H1 (cell line): ENCODE results near the gene FGF14. TPM values are rescaled to one million over a fixed set of nuclear protein-coding genes. Genes with fewer than 3 reads are reported as not detected.

Experiments
- CTCF ChIA-PET: fragments of 300-600 bp; sonication (Branson Sonifier 250); formaldehyde crosslinking; loops from one replicate; lab custom pipeline; 2021; ENCODE audit not compliant: partially characterized antibody; lab: Charles Lee
- POLR2A ChIA-PET: fragments of 300-600 bp; sonication (Branson Sonifier 250); formaldehyde crosslinking; loops from one replicate; lab custom pipeline; 2021; ENCODE audit warnings: inconsistent platforms; ENCODE audit not compliant: partially characterized antibody; lab: Charles Lee
- DNase-seq, 2 experiments: peaks; one replicate each; pipeline versions ENCODE4 v3.0.0 to v3.0.0-alpha.2; 2010 to 2022; ENCODE audit warnings: low spot score in 2 of 2, low read depth in 1 of 2, mixed read lengths in 1 of 2
- FAIRE-seq: peaks from 2 replicates; lab custom pipeline; 2011; peaks lifted over from hg19 to GRCh38; lab: Jason Lieb, UNC
- H2AFZ ChIP-seq: 2 replicates; pipeline ENCODE4 v1.8.1; 2012; ENCODE audit warnings: low read length, inconsistent platforms
- H2AK5ac ChIP-seq: 2 replicates; pipeline ENCODE4 v1.6.1; 2013; ENCODE audit warnings: low read depth, low read length
- H2BK120ac ChIP-seq: replicated peaks from 2 replicates; pipeline ENCODE3; 2013; ENCODE audit warnings: low read depth, low read length, inconsistent platforms
- H2BK12ac ChIP-seq: 2 replicates; pipeline ENCODE4 v1.6.1; 2013; ENCODE audit warnings: low read depth, low read length
- H2BK15ac ChIP-seq: 2 replicates; pipeline ENCODE4 v1.6.1; 2013; ENCODE audit warnings: low read length
- H2BK20ac ChIP-seq: 2 replicates; pipeline ENCODE4 v1.6.1; 2013; ENCODE audit warnings: low read length
- H2BK5ac ChIP-seq: 2 replicates; pipeline ENCODE4 v1.6.1; 2013; ENCODE audit warnings: low read depth, low read length
- H3K14ac ChIP-seq: 2 replicates; pipeline ENCODE4 v1.6.1; 2013; ENCODE audit warnings: inconsistent platforms; ENCODE audit not compliant: insufficient read length
- H3K18ac ChIP-seq: 2 replicates; pipeline ENCODE4 v1.6.1; 2013; ENCODE audit warnings: low read length; ENCODE audit errors: extremely low read depth
- H3K23ac ChIP-seq: 2 replicates; pipeline ENCODE4 v1.6.1; 2013; ENCODE audit warnings: inconsistent platforms; ENCODE audit not compliant: insufficient read length
- H3K23me2 ChIP-seq: 2 replicates; pipeline ENCODE4 v1.6.1; 2013; ENCODE audit warnings: low read depth, low read length
- H3K27ac ChIP-seq: 2 replicates; pipeline ENCODE4 v1.6.1; 2011; ENCODE audit warnings: low read depth, low read length, inconsistent platforms
- H3K27me3 ChIP-seq, 4 experiments: replicated peaks in 1 of 4; 1 replicate in 1 of 4; 2 replicates in 3 of 4; pipeline versions ENCODE4 v1.6.1 to v1.8.1; 2011 to 2013; ENCODE audit warnings: low read length in 3 of 4, mild to moderate bottlenecking in 3 of 4, inconsistent platforms in 2 of 4, mixed read lengths in 2 of 4, moderate library complexity in 1 of 4; ENCODE audit not compliant: control insufficient read depth in 3 of 4, insufficient read depth in 3 of 4; ENCODE audit errors: extremely low read depth in 1 of 4
- H3K36me3 ChIP-seq, 4 experiments: 2 replicates each; pipeline versions ENCODE4 v1.6.1 to v1.8.1; 2011 to 2013; ENCODE audit warnings: mild to moderate bottlenecking in 4 of 4, low read length in 3 of 4, moderate library complexity in 2 of 4, control low read depth in 1 of 4, inconsistent platforms in 1 of 4; ENCODE audit not compliant: insufficient read depth in 4 of 4, control insufficient read depth in 2 of 4
- H3K4ac ChIP-seq: replicated peaks from 2 replicates; pipeline ENCODE3; 2013; ENCODE audit warnings: low read length, low read depth, mixed read lengths, inconsistent platforms; ENCODE audit not compliant: insufficient read length
- H3K4me1 ChIP-seq, 4 experiments: replicated peaks in 1 of 4; 1 replicate in 1 of 4; 2 replicates in 3 of 4; pipeline versions ENCODE4 v1.6.1 to v1.8.1; 2011 to 2013; ENCODE audit warnings: low read length in 3 of 4, inconsistent platforms in 2 of 4, mixed read lengths in 1 of 4; ENCODE audit not compliant: insufficient read depth in 4 of 4, control insufficient read depth in 3 of 4
- H3K4me2 ChIP-seq, 2 experiments: 2 replicates each; pipeline versions ENCODE4 v1.6.1 to v1.8.1; 2011 to 2013; ENCODE audit warnings: low read depth in 2 of 2, low read length in 2 of 2, control low read depth in 1 of 2, inconsistent platforms in 1 of 2, mild to moderate bottlenecking in 1 of 2; ENCODE audit not compliant: insufficient read depth in 1 of 2
- H3K4me3 ChIP-seq, 4 experiments: fragments of 200-600, 300-600 bp in 1 of 4; sonication (generic), shearing (Covaris generic), sonication (Bioruptor Twin) in 1 of 4; 2 replicates each; pipeline versions ENCODE4 v1.5.1 to v1.8.1; 2011 to 2016; ENCODE audit warnings: low read length in 4 of 4, low read depth in 3 of 4, control low read depth in 2 of 4, inconsistent platforms in 2 of 4, mild to moderate bottlenecking in 2 of 4, mixed read lengths in 1 of 4, moderate library complexity in 1 of 4; ENCODE audit not compliant: insufficient read depth in 2 of 4; ENCODE audit errors: extremely low read depth in 1 of 4
- H3K56ac ChIP-seq: replicated peaks from 2 replicates; pipeline ENCODE3; 2013; ENCODE audit warnings: low read depth, mild to moderate bottlenecking, mixed read lengths, low read length, inconsistent platforms; ENCODE audit not compliant: insufficient read length
- H3K79me1 ChIP-seq: 2 replicates; pipeline ENCODE4 v1.6.1; 2013; ENCODE audit warnings: low read depth, low read length, control low read depth
- H3K79me2 ChIP-seq, 2 experiments: 2 replicates each; pipeline versions ENCODE4 v1.6.1 to v1.8.1; 2012 to 2013; ENCODE audit warnings: low read length in 2 of 2, mild to moderate bottlenecking in 2 of 2, inconsistent platforms in 1 of 2; ENCODE audit not compliant: insufficient read depth in 2 of 2, control insufficient read depth in 1 of 2
- H3K9ac ChIP-seq, 4 experiments: replicated peaks in 1 of 4; 1 replicate in 1 of 4; 2 replicates in 3 of 4; pipeline versions ENCODE4 v1.6.1 to v1.8.1; 2011 to 2013; ENCODE audit warnings: low read depth in 3 of 4, low read length in 3 of 4, control low read depth in 2 of 4, mild to moderate bottlenecking in 2 of 4, moderate library complexity in 2 of 4, inconsistent platforms in 1 of 4; ENCODE audit errors: extremely low read depth in 1 of 4
- H3K9me3 ChIP-seq, 2 experiments: 2 replicates each; pipeline versions ENCODE4 v1.6.1 to v1.8.1; 2012 to 2013; ENCODE audit warnings: mild to moderate bottlenecking in 2 of 2, moderate library complexity in 2 of 2, control low read depth in 1 of 2, inconsistent platforms in 1 of 2, low read depth in 1 of 2, low read length in 1 of 2, mixed read lengths in 1 of 2; ENCODE audit not compliant: insufficient read depth in 2 of 2
- H4K20me1 ChIP-seq, 2 experiments: replicated peaks in 1 of 2; 2 replicates each; pipeline versions ENCODE3 to v1.8.1; 2011 to 2013; ENCODE audit warnings: inconsistent platforms in 2 of 2, low read length in 2 of 2, mild to moderate bottlenecking in 1 of 2; ENCODE audit not compliant: insufficient read depth in 2 of 2, control insufficient read depth in 1 of 2
- H4K5ac ChIP-seq: 2 replicates; pipeline ENCODE4 v1.6.1; 2013; ENCODE audit warnings: low read length, low read depth, mixed read lengths, inconsistent platforms; ENCODE audit not compliant: insufficient read length
- H4K8ac ChIP-seq: 2 replicates; pipeline ENCODE4 v1.8.0; 2013; ENCODE audit warnings: mild to moderate bottlenecking, moderate library complexity, low read length, inconsistent platforms; ENCODE audit not compliant: insufficient read depth; ENCODE audit errors: extremely low read depth
- H4K91ac ChIP-seq: replicated peaks from 2 replicates; pipeline ENCODE3; 2013; ENCODE audit warnings: low read length, mixed read lengths, inconsistent platforms; ENCODE audit not compliant: insufficient read length
- ASH2L ChIP-seq: fragments of 200-600, 300-600 bp; sonication (generic); IDR thresholded peaks from one replicate; pipeline ENCODE4 v1.7.1; 2017; ENCODE audit warnings: low read length
- CHD1 ChIP-seq: IDR thresholded peaks from 2 replicates; pipeline ENCODE4 v1.6.1; 2012; ENCODE audit warnings: low read depth, low read length, improper control_type of control experiment
- EGR1 ChIP-seq: IDR thresholded peaks from 2 replicates; pipeline ENCODE4 v1.6.1; 2011; ENCODE audit warnings: low read depth, low read length, borderline replicate concordance
- HDAC2 ChIP-seq, 2 experiments: fragments of 300-600 bp in 1 of 2; sonication (generic) in 1 of 2; IDR thresholded peaks; 2 replicates each; pipeline ENCODE4 v1.6.1; 2011 to 2012; ENCODE audit warnings: low read depth in 2 of 2, low read length in 2 of 2, mild to moderate bottlenecking in 2 of 2, moderate library complexity in 2 of 2, borderline replicate concordance in 1 of 2, inconsistent platforms in 1 of 2
- JUN ChIP-seq: IDR thresholded peaks from 2 replicates; pipeline ENCODE4 v1.6.1; 2011; ENCODE audit warnings: low read depth, mild to moderate bottlenecking, improper control_type of control experiment, low read length
- JUND ChIP-seq: IDR thresholded peaks from 2 replicates; pipeline ENCODE4 v1.6.1; 2011; ENCODE audit warnings: mild to moderate bottlenecking, improper control_type of control experiment, low read length
- KDM4A ChIP-seq: IDR thresholded peaks from one replicate; pipeline ENCODE4 v1.7.1; 2012; ENCODE audit warnings: low read depth, mild to moderate bottlenecking, moderate library complexity, low read length, inconsistent platforms; ENCODE audit not compliant: severe bottlenecking
- MAFK ChIP-seq: IDR thresholded peaks from 2 replicates; pipeline ENCODE4 v1.6.1; 2012; ENCODE audit warnings: low read depth, mild to moderate bottlenecking, improper control_type of control experiment, low read length
- NRF1 ChIP-seq: IDR thresholded peaks from 2 replicates; pipeline ENCODE4 v1.6.1; 2011; ENCODE audit warnings: mild to moderate bottlenecking, low read depth, low read length, improper control_type of control experiment
- POLR2A ChIP-seq, 2 experiments: IDR thresholded peaks; 1 replicate in 1 of 2; 2 replicates in 1 of 2; pipeline ENCODE4 v1.6.1; 2011; ENCODE audit warnings: low read depth in 2 of 2, low read length in 2 of 2, mild to moderate bottlenecking in 2 of 2; ENCODE audit errors: control extremely low read depth in 1 of 2
- POU5F1 ChIP-seq: IDR thresholded peaks from 2 replicates; pipeline ENCODE4 v1.6.1; 2011; ENCODE audit warnings: low read depth, mild to moderate bottlenecking, low read length, moderate library complexity
- RNF2 ChIP-seq: fragments of 200-900, 300-1000 bp; sonication (generic); IDR thresholded peaks from 2 replicates; pipeline ENCODE4 v1.7.1; 2016; ENCODE audit warnings: borderline replicate concordance, low read depth, mild to moderate bottlenecking, antibody characterized with exemption, low read length; ENCODE audit not compliant: poor library complexity, severe bottlenecking; ENCODE audit errors: missing control alignments
- RXRA ChIP-seq: IDR thresholded peaks from 2 replicates; pipeline ENCODE4 v1.6.1; 2011; ENCODE audit warnings: low read depth, mild to moderate bottlenecking, low read length, moderate library complexity; ENCODE audit not compliant: insufficient read depth
- SP1 ChIP-seq: IDR thresholded peaks from 2 replicates; pipeline ENCODE4 v1.6.1; 2011; ENCODE audit warnings: low read depth, low read length
- TBP ChIP-seq: IDR thresholded peaks from 2 replicates; pipeline ENCODE4 v1.6.1; 2011; ENCODE audit warnings: low read depth, low read length, improper control_type of control experiment
- TEAD4 ChIP-seq: IDR thresholded peaks from 2 replicates; pipeline ENCODE4 v1.6.1; 2012; ENCODE audit warnings: low read depth, low read length, inconsistent platforms, mixed read lengths
- WGBS, 2 experiments: shearing (Covaris generic) in 1 of 2; methylation state at CpG; one replicate each; pipeline versions ENCODE4 v1.1.6 to v1.1.7; 2013 to 2015; ENCODE audit warnings: low lambda C conversion rate in 2 of 2, mixed read lengths in 2 of 2, inconsistent platforms in 1 of 2, low coverage in 1 of 2, missing lambda C conversion rate in 1 of 2; ENCODE audit not compliant: insufficient replicate concordance in 2 of 2, insufficient coverage in 1 of 2, insufficient read length in 1 of 2; ENCODE audit errors: extremely low coverage in 1 of 2, missing lambda C conversion rate in 1 of 2; 5-methylcytosine and 5-hydroxymethylcytosine counted together
- polyA plus RNA-seq, 7 experiments: library from polyadenylated mRNA; depleted of rRNA in 3 of 7; stranded (reverse) in 5 of 7; unstranded in 2 of 7; fragments of >200 nt in 5 of 7; fragments of 200-250 nt in 2 of 7; gene quantifications; 1 replicate in 5 of 7; 2 replicates in 1 of 7; 4 replicates in 1 of 7; pipeline versions ENCODE4 v1.2.1 to v1.2.3, GENCODE V29; 2011 to 2013; ENCODE audit warnings: missing spikeins in 2 of 7, mixed read lengths in 2 of 7
- total RNA-seq: library from RNA; stranded (reverse); fragmentation: NEBNext Ultra II Directional; extraction: Animal tissue kit (Norgen Biotek cat#: 25700); gene quantifications from 2 replicates; pipeline ENCODE4 v1.2.1, GENCODE V29; 2021

Gene FGF14
- total and polyA plus RNA-seq, 2 of the 8 experiments (the other 6 are each of a cell fraction or from before 2014, with no cell fraction given) = 0.05 to 0.58 TPM

DNA sequence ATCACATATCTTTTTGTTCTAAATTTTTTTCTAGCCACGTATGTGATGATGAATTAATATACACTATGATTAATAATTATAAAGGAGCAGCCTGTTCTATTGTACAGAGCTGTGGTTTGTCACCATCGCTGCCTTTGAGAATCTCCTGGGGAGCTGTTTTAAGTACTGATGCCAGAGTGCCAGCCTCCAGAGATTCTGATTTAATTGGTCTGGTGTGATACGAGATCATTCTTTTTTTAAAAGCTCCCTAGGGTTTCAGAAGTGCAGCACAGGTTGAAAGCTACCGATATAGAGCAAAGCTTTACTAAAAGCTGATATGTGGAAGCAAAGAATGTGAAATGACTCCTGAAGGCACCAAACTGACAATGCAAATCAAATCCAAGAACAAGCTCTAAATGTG lies 634.7 kb downstream of the FGF14 start:
- H2BK120ac ChIP-seq = no peak overlapping the region
- no peak overlapping the region for H3K4ac ChIP-seq
- FAIRE-seq = no peak
- no peak overlapping the region for H2AFZ ChIP-seq
- no peaks in the 10 kb centered on the region for H3K36me3 ChIP-seq
- ChIA-PET POLR2A (no interaction called here), CTCF (interaction anchor here (1.0 to 1.6 kb wide), 4 partner anchors 9 to 622 kb away, joined by 3 to 4 read pairs (median 4); no protein-coding TSS in a partner anchor)
- H3K23me2 ChIP-seq = no peaks in the 10 kb centered on the region
- H4K8ac ChIP-seq = no peak overlapping the region
- H3K9me3 ChIP-seq = no peaks in the 10 kb centered on the region
- H3K79me1 ChIP-seq = no peaks in the 10 kb centered on the region
- peaks cover 0 to 5% (median 0%) of the 10 kb centered on the region in 4 experiments; a peak in 1 of 7 replicates for H3K4me1 ChIP-seq
- H4K20me1 ChIP-seq = no peaks in the 10 kb centered on the region
- no peak overlapping the region for H2BK12ac ChIP-seq
- no peak overlapping the region for H3K27ac ChIP-seq
- H2AK5ac ChIP-seq = no peak overlapping the region
- H2BK5ac ChIP-seq = no peak overlapping the region
- no peaks in the 10 kb centered on the region for H3K79me2 ChIP-seq
- H4K91ac ChIP-seq = no peak overlapping the region
- H3K27me3 ChIP-seq = no peaks in the 10 kb centered on the region
- no peak overlapping the region for H3K9ac ChIP-seq
- 81% methylated on average over 4 of the region's 4 CpGs; no CpG with 5 or more reads in 1 of the 2 experiments for WGBS, 2 experiments
- no peak overlapping the region for H3K56ac ChIP-seq
- no peak overlapping the region for H3K4me2 ChIP-seq
- TF ChIP-seq JUND (no peak), HDAC2 (IDR thresholded peaks at IDR 0.05; ENCODE audit: borderline replicate concordance in 1 of 2, low read depth in 2 of 2, low read length in 2 of 2) (no peak), NRF1 (no peak), RNF2 (no peak), POU5F1 (no peak), KDM4A (no peak), TBP (no peak), TEAD4 (no peak), CHD1 (no peak), SP1 (no peak), JUN (no peak), RXRA (no peak), POLR2A (IDR thresholded peaks at IDR 0.05; ENCODE audit: control extremely low read depth in 1 of 2, low read depth in 2 of 2, low read length in 2 of 2) (no peak), MAFK (no peak), ASH2L (no peak), EGR1 (no peak)
- no peak overlapping the region for H3K18ac ChIP-seq
- no peak overlapping the region for H3K14ac ChIP-seq
- no peak overlapping the region for H3K4me3 ChIP-seq
- H4K5ac ChIP-seq = no peak overlapping the region
- H2BK20ac ChIP-seq = no peak overlapping the region
- no peak for DNase-seq
- no peak overlapping the region for H3K23ac ChIP-seq
- H2BK15ac ChIP-seq = no peak overlapping the region
